H7 (cell line): ENCODE data around the gene AZGP1. TPM values are rescaled to one million over a fixed set of nuclear protein-coding genes. Genes with fewer than 3 reads are reported as not detected.
A peak's percentile ranks its signal among the peaks of the same experiment; 100 is the strongest.
"Not testable (repeated sequence)": the region's sequence is repeated elsewhere in the genome, so short reads cannot be mapped to it uniquely, and the experiment has no call there.

ENCODE experiments used
- DNase-seq: peaks from one replicate; pipeline ENCODE4 v3.0.0; 2012
- H3K27me3 ChIP-seq: 2 replicates; pipeline ENCODE4 v1.6.0; 2011; ENCODE audit warnings: mild to moderate bottlenecking, low read length; ENCODE audit not compliant: control insufficient read depth, insufficient read depth
- H3K36me3 ChIP-seq: replicated peaks from 2 replicates; pipeline ENCODE4 v1.5.1; 2011; ENCODE audit warnings: low read length; ENCODE audit not compliant: control insufficient read depth, insufficient read depth
- H3K4me3 ChIP-seq: 2 replicates; pipeline ENCODE4 v1.5.1; 2011; ENCODE audit warnings: low read depth, mild to moderate bottlenecking, control low read depth, low read length, moderate library complexity; ENCODE audit not compliant: insufficient read depth
- total RNA-seq: library from RNA; depleted of rRNA; stranded (reverse); fragments of >200 nt; shearing (Covaris generic); gene quantifications from 2 replicates; pipeline ENCODE4 v1.2.3, GENCODE V29; 2014

The AZGP1 gene
- total RNA-seq, 1 experiment from 2014 or later = not detected

GRCh38 chr7:100010901-100011300 is 35.1 kb upstream of the AZGP1 start:
- no peaks in the 10 kb centered on the region for H3K27me3 ChIP-seq
- no peak overlapping the region for H3K4me3 ChIP-seq
- DNase-seq = no peak
- H3K36me3 ChIP-seq = no peaks in the 10 kb centered on the region

GRCh38 chr7:100009952-100010351 is 34.1 kb upstream of the AZGP1 start:
- H3K27me3 ChIP-seq, H3K4me3 ChIP-seq, H3K36me3 ChIP-seq, DNase-seq: not testable (repeated sequence)

GRCh38 chr7:100008525-100008924 is 32.7 kb upstream of the AZGP1 start:
- H3K27me3 ChIP-seq = no peaks in the 10 kb centered on the region
- no peaks in the 10 kb centered on the region for H3K36me3 ChIP-seq
- no peak overlapping the region for H3K4me3 ChIP-seq
- no peak for DNase-seq

- H3K36me3 ChIP-seq = no peaks in the 10 kb centered on the region
- DNase-seq = no peak
- H3K27me3 ChIP-seq = no peaks in the 10 kb centered on the region
These were observed 32.1 kb upstream of the AZGP1 start for GRCh38 chr7:100007887-100008286.

GRCh38 chr7:100003711-100004661 is 28.2 kb upstream of the AZGP1 start:
- Histone ChIP-seq H3K36me3 (no peaks in the 10 kb centered on the region), H3K4me3 (no peak overlapping the region), H3K27me3 (no peaks in the 10 kb centered on the region)
- no peak for DNase-seq

More at GRCh38 chr7:100007887-100008286, 32.1 kb upstream of the AZGP1 start:
- no peak overlapping the region for H3K4me3 ChIP-seq

GRCh38 chr7:100000239-100000638 is 24.4 kb upstream of the AZGP1 start:
- H3K36me3 ChIP-seq = no peaks in the 10 kb centered on the region
- H3K27me3 ChIP-seq = no peaks in the 10 kb centered on the region
- no peak for DNase-seq
- no peak overlapping the region for H3K4me3 ChIP-seq

GRCh38 chr7:99997545-99998137 is 21.8 kb upstream of the AZGP1 start:
- H3K27me3 ChIP-seq = no peaks in the 10 kb centered on the region
- DNase-seq = peak; percentile 81
- H3K36me3 ChIP-seq = no peaks in the 10 kb centered on the region
- H3K4me3 ChIP-seq = peak overlapping the region; percentile 38; the same call in 1 of the 2 replicates

- Histone ChIP-seq H3K4me3 (peak overlapping the region; percentile 38; the same call in 1 of the 2 replicates), H3K27me3 (no peaks in the 10 kb centered on the region), H3K36me3 (no peaks in the 10 kb centered on the region)
- no peak for DNase-seq
These were observed 21.1 kb upstream of the AZGP1 start for GRCh38 chr7:99996755-99997544.

- Histone ChIP-seq H3K4me3 (no peak overlapping the region), H3K27me3 (peaks cover 2% of the 10 kb centered on the region; the same call in 1 of the 2 replicates), H3K36me3 (no peaks in the 10 kb centered on the region)
- DNase-seq = no peak
These were observed 19.0 kb upstream of the AZGP1 start for GRCh38 chr7:99994819-99995218.

- Histone ChIP-seq H3K4me3 (no peak overlapping the region), H3K27me3 (peaks cover 2% of the 10 kb centered on the region; the same call in 1 of the 2 replicates), H3K36me3 (no peaks in the 10 kb centered on the region)
- DNase-seq = no peak
These were observed 16.7 kb upstream of the AZGP1 start for GRCh38 chr7:99992330-99993038.

GRCh38 chr7:99991543-99991942 is 15.7 kb upstream of the AZGP1 start:
- H3K27me3 ChIP-seq, DNase-seq, H3K4me3 ChIP-seq, H3K36me3 ChIP-seq: not testable (repeated sequence)

GRCh38 chr7:99990460-99990852 is 14.6 kb upstream of the AZGP1 start:
- H3K27me3 ChIP-seq = peaks cover 2% of the 10 kb centered on the region; the same call in 1 of the 2 replicates
- peak; percentile 51 for DNase-seq
- peak overlapping the region; percentile 14; the same call in 1 of the 2 replicates for H3K4me3 ChIP-seq
- H3K36me3 ChIP-seq = no peaks in the 10 kb centered on the region

GRCh38 chr7:99987846-99988245 is 12.0 kb upstream of the AZGP1 start:
- DNase-seq = no peak
- H3K36me3 ChIP-seq = no peaks in the 10 kb centered on the region
- H3K27me3 ChIP-seq = peaks cover 2% of the 10 kb centered on the region
- no peak overlapping the region for H3K4me3 ChIP-seq

GRCh38 chr7:99987306-99987705 is 11.5 kb upstream of the AZGP1 start:
- not testable (repeated sequence) for H3K27me3 ChIP-seq, H3K4me3 ChIP-seq, DNase-seq, H3K36me3 ChIP-seq
